HG03439 (cell line): ENCODE measurements around the gene FBLN5.

Experiments
- ATAC-seq: cut with Tn5 transposase; IDR thresholded peaks from one replicate; pipeline ENCODE4 v1.9.1; 2021; ENCODE audit warnings: mild to moderate bottlenecking, moderate library complexity; ENCODE audit not compliant: unreplicated experiment

FBLN5 gene, protein sequence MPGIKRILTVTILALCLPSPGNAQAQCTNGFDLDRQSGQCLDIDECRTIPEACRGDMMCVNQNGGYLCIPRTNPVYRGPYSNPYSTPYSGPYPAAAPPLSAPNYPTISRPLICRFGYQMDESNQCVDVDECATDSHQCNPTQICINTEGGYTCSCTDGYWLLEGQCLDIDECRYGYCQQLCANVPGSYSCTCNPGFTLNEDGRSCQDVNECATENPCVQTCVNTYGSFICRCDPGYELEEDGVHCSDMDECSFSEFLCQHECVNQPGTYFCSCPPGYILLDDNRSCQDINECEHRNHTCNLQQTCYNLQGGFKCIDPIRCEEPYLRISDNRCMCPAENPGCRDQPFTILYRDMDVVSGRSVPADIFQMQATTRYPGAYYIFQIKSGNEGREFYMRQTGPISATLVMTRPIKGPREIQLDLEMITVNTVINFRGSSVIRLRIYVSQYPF

GRCh38 chr14:91947475-91948184 lies at the start of gene FBLN5:
Gene FBLN5, minus strand, starts transcription at chr14:91947694. Its CDS starts 465 bp downstream, at chr14:91947229.
- ATAC-seq, result no peak

DNA sequence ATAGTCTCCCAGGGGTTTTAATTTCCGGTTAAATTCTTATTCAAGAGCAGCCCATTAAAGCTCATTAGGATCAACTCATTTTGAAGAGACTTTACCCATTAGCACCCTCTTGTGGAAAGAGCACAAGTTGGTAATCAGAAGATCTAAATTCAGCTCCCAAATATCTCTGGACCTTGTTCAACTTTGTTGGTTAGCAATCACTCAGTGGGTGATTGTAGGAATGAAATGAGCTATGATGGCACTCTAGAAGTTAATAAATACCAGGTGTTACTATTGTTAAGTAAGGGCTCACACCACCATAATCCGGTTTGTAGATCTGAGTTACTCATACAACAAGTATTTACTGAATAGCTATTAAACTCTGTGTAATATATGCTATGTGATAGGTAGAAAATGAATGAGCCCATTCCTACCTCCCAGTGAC lies 49.5 kb upstream of the FBLN5 start:
- ATAC-seq, result no peak

DNA sequence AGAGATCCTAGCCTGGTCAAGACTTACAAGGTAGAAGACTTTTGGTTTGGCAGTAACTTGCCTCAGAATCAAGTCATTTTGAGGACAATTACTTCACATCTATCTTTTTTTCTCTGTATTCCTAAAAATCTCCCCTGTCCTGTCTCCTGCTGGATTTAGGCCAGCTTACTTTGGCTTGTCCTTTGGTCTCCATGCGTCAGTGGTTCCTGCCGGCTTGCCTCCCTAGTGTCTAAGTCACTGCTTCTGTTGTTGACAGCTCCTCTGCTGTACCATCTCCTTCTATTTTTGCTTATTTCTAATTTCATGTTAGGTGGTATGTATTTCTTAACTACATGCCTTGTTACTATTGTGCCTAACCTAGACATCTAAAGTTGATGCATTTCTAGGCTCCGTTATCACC lies 39.7 kb upstream of the FBLN5 start:
- no peak for ATAC-seq

DNA sequence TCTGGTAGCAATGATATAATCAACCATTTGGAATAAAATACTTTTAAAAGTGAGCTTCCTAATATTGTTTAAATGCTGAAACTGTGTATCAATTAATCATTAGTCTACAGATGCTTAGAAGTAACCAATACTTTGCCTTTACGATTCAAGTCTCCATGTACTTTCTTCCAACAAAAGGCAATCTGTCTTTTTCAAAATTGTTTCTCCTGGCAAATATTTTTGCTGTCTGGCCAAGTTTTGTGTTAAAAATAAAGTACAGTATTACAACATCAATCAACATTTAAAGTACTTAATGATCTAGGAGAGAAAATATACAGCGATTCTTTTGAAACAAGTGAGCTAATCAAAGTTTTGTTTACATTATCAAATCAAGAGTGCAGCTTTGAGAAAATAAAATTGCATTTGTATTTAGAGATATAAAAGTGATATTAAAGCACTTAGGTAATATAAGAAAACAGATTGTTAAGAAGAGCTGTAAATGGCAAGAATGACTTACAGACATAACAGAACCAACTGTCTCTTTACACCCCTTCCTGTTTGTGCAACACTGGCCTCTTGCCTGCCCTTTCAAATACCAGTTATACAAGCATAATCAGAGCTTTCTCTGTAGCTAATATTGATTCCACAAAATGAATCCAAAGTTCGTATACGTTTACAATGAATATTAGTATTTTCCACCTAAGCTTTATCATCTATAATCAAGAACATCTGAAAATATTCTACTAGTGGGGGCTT lies 38.2 kb upstream of the FBLN5 start:
- no peak for ATAC-seq

DNA sequence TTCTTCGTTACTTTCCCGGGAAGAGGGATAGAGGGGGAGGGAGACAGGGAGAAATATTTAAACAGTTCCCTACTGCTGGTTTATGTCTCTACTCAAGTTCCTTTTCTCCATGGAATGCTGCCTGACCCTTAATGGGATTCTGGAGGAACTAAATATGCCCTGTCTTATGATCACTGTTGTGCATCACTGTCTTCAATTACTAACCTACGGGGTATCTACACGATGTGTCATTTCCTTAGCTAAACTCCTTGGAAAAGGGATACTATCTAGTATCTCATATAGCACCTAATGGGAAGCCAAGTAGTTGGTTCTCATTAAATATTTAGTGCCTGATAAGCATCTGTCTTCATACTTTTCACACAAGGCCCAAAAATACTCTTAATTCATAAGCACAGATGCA lies 37.5 kb upstream of the FBLN5 start:
- ATAC-seq, result no peak

- no peak for ATAC-seq
Measured at GRCh38 chr14:91983588-91983987, 36.1 kb upstream of the FBLN5 start.

DNA sequence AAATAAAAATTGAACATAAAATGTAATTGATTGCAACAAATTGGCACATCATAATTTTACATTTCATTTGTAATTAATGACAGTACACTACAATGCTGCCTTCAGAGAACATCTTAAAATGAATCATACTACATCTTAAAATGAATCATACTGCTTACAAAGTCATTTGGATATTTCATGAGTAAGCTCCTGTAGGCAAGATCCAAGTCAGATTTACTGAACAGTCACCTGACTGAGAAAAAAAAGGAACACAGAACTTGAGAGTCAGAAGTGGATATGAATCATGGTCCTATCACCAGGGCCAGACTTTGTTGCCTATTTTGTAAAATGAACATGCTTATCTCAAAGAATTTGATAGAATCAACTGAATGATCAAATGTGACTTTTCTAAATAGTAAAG lies 32.7 kb upstream of the FBLN5 start:
- peak; percentile 73 for ATAC-seq

DNA sequence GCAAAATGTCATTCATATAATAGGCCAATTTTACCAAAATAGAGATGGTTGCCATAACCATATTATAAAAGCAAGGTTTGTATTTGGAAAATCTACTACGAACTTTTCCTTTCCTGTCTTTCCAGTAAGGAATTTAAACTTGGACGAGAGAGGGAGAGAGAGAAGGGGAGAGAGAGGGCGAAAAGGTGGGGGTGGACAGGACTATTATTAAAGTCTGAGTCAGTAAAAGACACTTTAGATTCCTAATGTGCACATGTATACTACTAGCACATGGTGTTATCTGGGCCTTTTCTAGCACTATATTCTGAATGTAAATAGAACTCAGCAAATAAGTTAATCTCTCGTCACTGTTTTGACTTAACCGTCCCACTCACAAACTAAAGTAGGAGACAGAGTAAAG lies 30.4 kb upstream of the FBLN5 start:
- no peak for ATAC-seq

GRCh38 chr14:91975763-91976162 lies 28.3 kb upstream of the FBLN5 start:
- ATAC-seq, result no peak

GRCh38 chr14:91971188-91971778 lies 23.8 kb upstream of the FBLN5 start:
- no peak for ATAC-seq

- no peak for ATAC-seq
Measured at GRCh38 chr14:91968280-91968679, 20.8 kb upstream of the FBLN5 start.

- no peak for ATAC-seq
Measured at GRCh38 chr14:91964724-91965123, 17.2 kb upstream of the FBLN5 start.

GRCh38 chr14:91964011-91964410 lies 16.5 kb upstream of the FBLN5 start:
- no peak for ATAC-seq

DNA sequence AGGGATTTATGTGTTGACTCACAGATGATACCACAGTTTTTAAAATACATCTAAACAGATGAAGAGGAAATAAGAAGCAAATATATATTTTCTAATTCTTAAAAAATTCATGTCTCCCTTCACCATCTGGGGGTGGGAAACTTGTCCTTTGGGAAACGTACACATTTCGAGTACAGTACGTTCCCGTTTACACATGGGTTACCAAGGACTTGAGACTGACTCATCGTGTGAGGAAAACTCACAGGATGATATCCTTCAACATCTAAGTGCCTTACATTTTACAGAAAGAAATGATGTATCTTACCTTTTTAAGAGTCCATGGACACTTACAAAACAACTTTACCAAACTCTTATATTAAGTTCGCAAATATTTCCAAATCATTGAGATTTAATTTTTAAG lies 16.0 kb upstream of the FBLN5 start:
- ATAC-seq, result no peak

DNA sequence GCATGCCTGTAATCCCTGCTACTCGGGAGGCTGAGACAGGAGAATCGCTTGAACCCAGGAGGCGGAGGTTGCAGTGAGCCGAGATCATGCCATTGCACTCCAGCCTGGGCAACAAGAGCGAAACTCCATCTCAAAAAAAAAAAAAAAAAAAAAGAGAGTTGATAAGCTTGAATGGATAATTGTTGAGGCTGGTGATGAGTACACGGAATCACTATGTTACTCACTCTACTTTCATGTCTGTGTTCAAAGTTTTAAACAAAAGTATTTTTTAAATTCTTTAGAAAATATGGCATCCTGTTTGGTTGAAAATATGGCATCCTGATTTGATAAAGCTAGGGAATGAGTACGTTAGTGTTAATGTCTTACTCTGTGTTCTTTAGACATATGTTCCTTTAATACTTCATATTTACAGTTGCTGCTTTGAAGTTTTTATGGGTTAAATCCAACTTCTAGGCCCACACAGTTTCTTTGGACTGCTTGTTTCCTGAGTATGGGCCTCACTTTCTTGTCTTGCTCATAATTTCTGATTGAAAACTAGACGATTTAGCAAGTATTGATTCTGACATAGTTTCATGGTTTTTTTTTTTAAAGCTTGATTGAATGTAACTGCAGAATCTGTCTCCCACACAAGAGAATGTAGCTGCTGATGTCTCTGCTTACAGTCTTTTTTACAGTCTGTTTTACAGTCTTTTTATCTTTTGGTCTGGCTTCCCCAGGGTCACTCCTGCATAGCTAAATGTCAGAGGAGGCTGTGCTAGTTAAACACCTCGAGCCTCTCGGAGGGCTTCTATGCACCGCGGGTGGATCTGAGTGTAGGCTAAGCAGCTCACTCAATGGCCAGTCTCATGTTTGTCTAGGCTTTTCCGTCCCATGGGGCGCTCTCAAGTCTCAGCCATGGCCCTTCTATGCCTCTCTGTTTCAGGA lies 14.1 kb upstream of the FBLN5 start:
- no peak for ATAC-seq

GRCh38 chr14:91957876-91958313 lies 10.4 kb upstream of the FBLN5 start:
- ATAC-seq, result no peak

DNA sequence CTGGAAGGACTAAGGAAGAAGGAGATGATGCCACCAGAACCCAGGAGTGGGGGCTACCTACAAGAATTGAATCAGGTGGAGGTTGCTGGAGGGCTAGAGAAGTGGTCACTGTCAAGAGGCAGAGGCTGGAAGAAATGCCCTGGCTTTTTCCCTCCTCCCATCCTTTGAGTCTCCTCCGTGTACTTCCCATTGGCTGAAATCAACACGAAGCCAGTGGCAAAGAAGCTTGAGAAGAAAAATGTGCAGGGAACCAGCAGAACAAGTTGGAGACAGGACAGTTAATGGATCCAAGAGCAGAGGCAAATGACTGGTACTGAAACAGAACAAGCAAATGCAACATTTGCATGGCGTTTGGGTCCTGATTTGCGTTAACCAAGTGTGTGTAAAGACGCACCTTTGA lies 9.1 kb upstream of the FBLN5 start:
- no peak for ATAC-seq

DNA sequence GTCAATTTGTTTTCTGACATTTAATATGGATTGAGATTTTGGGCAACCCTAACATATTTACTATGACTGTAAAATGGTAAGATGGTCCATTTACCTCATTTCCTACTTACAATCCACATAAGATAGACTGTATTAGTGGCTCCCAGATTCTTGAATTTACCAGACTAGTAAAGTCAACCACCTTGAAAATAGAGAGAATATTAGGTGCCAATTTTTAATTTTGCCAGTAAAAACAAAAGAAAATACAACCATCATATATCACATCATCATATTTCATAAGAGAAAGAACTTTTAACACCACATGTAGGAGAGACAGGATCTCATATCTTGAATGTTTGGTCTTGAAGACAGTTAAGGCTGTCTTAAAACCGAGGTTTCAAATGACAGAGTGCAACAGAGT lies 7.7 kb upstream of the FBLN5 start:
- no peak for ATAC-seq

DNA sequence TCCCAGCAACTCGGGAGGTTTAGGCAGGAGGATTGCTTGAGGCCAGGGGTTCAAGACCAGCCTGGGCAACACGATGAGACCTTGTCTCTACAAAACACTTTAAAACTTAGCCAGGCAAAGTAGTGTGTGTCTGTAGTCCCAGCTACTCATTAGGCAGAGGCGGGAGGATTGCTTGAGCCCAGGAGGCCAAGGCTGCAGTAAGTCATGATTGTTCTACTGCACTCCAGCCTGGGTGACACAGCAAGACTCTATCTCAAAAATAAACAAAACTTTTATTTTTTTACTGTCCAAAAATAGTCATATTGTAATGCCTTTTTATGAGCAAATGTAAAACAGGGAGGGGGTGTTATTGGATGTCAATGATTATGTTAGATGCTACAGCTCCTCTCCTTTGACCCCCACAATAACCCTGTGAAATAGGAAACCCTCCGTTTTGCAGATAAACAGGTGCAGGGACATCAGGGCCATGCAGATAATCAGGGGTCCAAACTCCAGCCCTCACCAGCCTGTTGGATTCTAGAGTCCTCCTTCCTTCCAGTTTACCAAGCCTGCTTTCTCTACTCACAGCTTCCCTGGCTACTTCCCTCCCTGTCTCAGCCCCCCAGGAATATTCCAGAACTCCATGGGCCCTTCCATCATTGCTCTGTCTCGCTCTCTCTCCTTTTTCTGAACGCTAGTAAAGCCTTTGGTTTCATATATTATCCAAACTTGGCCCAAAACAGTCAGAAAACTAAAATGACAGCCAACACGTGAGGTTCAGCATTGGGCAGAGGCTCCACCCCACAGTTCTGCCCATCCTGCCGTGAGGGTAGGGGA lies 5.9 kb upstream of the FBLN5 start:
- ATAC-seq, result no peak
